ENCODE results near the gene SMYD3.

DNA sequence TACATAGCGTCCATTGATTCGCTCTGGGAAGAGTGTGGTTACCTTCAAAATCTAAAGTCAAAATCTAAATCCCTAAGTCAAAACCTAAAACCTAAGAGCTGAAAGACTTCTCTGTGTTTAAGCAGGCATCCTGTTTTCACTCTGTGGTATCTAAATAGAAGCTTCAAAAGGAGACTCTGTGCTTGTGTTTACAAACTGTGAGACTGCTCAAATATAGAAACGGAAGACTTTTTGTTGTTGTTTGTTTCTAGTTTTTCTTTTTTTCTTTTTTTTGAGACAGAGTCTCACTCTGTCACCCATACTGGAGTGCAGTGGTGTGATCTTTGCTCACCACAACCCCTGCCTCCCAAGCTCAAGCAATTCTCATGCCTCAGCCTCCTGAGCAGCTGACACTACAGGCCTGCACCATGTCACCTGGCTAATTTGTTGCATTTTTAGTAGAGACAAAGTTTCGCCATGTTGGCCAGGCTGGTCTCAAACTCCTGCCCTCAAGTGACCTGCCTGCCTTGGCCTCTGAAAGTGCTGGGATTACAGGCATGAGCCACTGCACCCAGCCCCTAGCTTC lies 425.9 kb downstream of the SMYD3 start:
- TF ChIP-seq, protein P1, sequence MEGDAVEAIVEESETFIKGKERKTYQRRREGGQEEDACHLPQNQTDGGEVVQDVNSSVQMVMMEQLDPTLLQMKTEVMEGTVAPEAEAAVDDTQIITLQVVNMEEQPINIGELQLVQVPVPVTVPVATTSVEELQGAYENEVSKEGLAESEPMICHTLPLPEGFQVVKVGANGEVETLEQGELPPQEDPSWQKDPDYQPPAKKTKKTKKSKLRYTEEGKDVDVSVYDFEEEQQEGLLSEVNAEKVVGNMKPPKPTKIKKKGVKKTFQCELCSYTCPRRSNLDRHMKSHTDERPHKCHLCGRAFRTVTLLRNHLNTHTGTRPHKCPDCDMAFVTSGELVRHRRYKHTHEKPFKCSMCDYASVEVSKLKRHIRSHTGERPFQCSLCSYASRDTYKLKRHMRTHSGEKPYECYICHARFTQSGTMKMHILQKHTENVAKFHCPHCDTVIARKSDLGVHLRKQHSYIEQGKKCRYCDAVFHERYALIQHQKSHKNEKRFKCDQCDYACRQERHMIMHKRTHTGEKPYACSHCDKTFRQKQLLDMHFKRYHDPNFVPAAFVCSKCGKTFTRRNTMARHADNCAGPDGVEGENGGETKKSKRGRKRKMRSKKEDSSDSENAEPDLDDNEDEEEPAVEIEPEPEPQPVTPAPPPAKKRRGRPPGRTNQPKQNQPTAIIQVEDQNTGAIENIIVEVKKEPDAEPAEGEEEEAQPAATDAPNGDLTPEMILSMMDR (IDR thresholded peaks at IDR 0.05; ENCODE audit: insufficient read depth, low read length), result no peak
- TF ChIP-seq POLR2AphosphoS5 (IDR thresholded peaks at IDR 0.05; ENCODE audit: low read depth) (no peak), GABPA (IDR thresholded peaks at IDR 0.05; ENCODE audit: low read depth) (no peak)
- TF ChIP-seq, protein P2, sequence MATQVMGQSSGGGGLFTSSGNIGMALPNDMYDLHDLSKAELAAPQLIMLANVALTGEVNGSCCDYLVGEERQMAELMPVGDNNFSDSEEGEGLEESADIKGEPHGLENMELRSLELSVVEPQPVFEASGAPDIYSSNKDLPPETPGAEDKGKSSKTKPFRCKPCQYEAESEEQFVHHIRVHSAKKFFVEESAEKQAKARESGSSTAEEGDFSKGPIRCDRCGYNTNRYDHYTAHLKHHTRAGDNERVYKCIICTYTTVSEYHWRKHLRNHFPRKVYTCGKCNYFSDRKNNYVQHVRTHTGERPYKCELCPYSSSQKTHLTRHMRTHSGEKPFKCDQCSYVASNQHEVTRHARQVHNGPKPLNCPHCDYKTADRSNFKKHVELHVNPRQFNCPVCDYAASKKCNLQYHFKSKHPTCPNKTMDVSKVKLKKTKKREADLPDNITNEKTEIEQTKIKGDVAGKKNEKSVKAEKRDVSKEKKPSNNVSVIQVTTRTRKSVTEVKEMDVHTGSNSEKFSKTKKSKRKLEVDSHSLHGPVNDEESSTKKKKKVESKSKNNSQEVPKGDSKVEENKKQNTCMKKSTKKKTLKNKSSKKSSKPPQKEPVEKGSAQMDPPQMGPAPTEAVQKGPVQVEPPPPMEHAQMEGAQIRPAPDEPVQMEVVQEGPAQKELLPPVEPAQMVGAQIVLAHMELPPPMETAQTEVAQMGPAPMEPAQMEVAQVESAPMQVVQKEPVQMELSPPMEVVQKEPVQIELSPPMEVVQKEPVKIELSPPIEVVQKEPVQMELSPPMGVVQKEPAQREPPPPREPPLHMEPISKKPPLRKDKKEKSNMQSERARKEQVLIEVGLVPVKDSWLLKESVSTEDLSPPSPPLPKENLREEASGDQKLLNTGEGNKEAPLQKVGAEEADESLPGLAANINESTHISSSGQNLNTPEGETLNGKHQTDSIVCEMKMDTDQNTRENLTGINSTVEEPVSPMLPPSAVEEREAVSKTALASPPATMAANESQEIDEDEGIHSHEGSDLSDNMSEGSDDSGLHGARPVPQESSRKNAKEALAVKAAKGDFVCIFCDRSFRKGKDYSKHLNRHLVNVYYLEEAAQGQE (IDR thresholded peaks at IDR 0.05; ENCODE audit: insufficient replicate concordance, low read depth), result no peak
